IPS DF 6.9 (cell line): ENCODE measurements around the gene CPXM1.
"Not testable (repeated sequence)": the region's sequence is repeated elsewhere in the genome, so short reads cannot be mapped to it uniquely, and the experiment has no call there.

Source experiments
- DNase-seq: peaks from one replicate; pipeline ENCODE4 v3.0.0-alpha.2; 2013; ENCODE audit warnings: low read depth, low spot score
- H3K27ac ChIP-seq: one replicate; pipeline ENCODE4 v1.5.1; 2013; ENCODE audit warnings: low read length, control low read depth
- H3K27me3 ChIP-seq: 2 replicates; pipeline ENCODE4 v1.6.1; 2013; ENCODE audit warnings: mild to moderate bottlenecking, low read length; ENCODE audit not compliant: control insufficient read depth, insufficient read depth
- H3K36me3 ChIP-seq: 2 replicates; pipeline ENCODE4 v1.6.1; 2013; ENCODE audit warnings: low read length; ENCODE audit not compliant: control insufficient read depth, insufficient read depth
- H3K4me1 ChIP-seq: 2 replicates; pipeline ENCODE4 v1.6.1; 2013; ENCODE audit warnings: low read length; ENCODE audit not compliant: control insufficient read depth, insufficient read depth
- H3K4me3 ChIP-seq: 2 replicates; pipeline ENCODE4 v1.5.1; 2013; ENCODE audit warnings: mild to moderate bottlenecking, low read length
- H3K9me3 ChIP-seq: 2 replicates; pipeline ENCODE4 v1.6.1; 2013; ENCODE audit warnings: low read length, inconsistent platforms; ENCODE audit not compliant: control insufficient read depth, insufficient read depth
- WGBS: extraction: QIAGEN DNeasy Blood & Tissue Kit; methylation state at CpG from one replicate; pipeline ENCODE4 v1.1.7; 2013; ENCODE audit warnings: mixed read lengths, missing lambda C conversion rate; ENCODE audit not compliant: insufficient read length, insufficient coverage; 5-methylcytosine and 5-hydroxymethylcytosine counted together

Gene CPXM1

GRCh38 chr20:2814076-2814475, 13.6 kb upstream of the CPXM1 start:
- Histone ChIP-seq H3K27me3 (no peaks in the 10 kb centered on the region), H3K4me3 (no peak overlapping the region), H3K36me3 (no peaks in the 10 kb centered on the region), H3K4me1 (no peaks in the 10 kb centered on the region), H3K27ac (no peak overlapping the region), H3K9me3 (no peaks in the 10 kb centered on the region)
- DNase-seq, result no peak
- no CpG with 5 or more reads among the region's 1 CpG for WGBS

GRCh38 chr20:2812189-2812588, 11.8 kb upstream of the CPXM1 start:
- H3K9me3 ChIP-seq, result no peaks in the 10 kb centered on the region
- DNase-seq, result no peak
- no peak overlapping the region for H3K4me3 ChIP-seq
- H3K27me3 ChIP-seq, result peaks cover 2% of the 10 kb centered on the region; the same call in 1 of the 2 replicates
- no peaks in the 10 kb centered on the region for H3K4me1 ChIP-seq
- no CpG with 5 or more reads among the region's 3 CpGs for WGBS
- no peaks in the 10 kb centered on the region for H3K36me3 ChIP-seq
- no peak overlapping the region for H3K27ac ChIP-seq

GRCh38 chr20:2809690-2810089, 9.3 kb upstream of the CPXM1 start:
- H3K36me3 ChIP-seq, result no peaks in the 10 kb centered on the region
- H3K27ac ChIP-seq, result no peak overlapping the region
- 0 out of 2 replicates have a peak, but pooled peaks cover 2% of the 10 kb centered on the region for H3K4me1 ChIP-seq
- WGBS, result no CpG with 5 or more reads among the region's 10 CpGs
- H3K4me3 ChIP-seq, result no peak overlapping the region
- peaks cover 24% of the 10 kb centered on the region for H3K27me3 ChIP-seq
- DNase-seq, result no peak
- no peaks in the 10 kb centered on the region for H3K9me3 ChIP-seq

- not testable (repeated sequence) for H3K9me3 ChIP-seq, H3K4me3 ChIP-seq, DNase-seq, H3K4me1 ChIP-seq, H3K36me3 ChIP-seq, H3K27ac ChIP-seq
- no CpG with 5 or more reads among the region's 9 CpGs for WGBS
- peaks cover 38% of the 10 kb centered on the region for H3K27me3 ChIP-seq
These were observed 7.5 kb upstream of the CPXM1 start for GRCh38 chr20:2807929-2808328.

- Histone ChIP-seq H3K4me3 (no peak overlapping the region), H3K27me3 (peaks cover 47% of the 10 kb centered on the region), H3K36me3 (no peaks in the 10 kb centered on the region), H3K27ac (no peak overlapping the region), H3K9me3 (no peaks in the 10 kb centered on the region), H3K4me1 (0 out of 2 replicates have a peak, but pooled peaks cover 2% of the 10 kb centered on the region)
- DNase-seq, result no peak
- WGBS, result no CpG with 5 or more reads among the region's 4 CpGs
These were observed 6.6 kb upstream of the CPXM1 start for GRCh38 chr20:2807019-2807418.

GRCh38 chr20:2806351-2806701, 5.9 kb upstream of the CPXM1 start:
- Histone ChIP-seq H3K27ac (no peak overlapping the region), H3K9me3 (no peaks in the 10 kb centered on the region), H3K36me3 (no peaks in the 10 kb centered on the region), H3K4me3 (no peak overlapping the region), H3K27me3 (peaks cover 52% of the 10 kb centered on the region), H3K4me1 (peaks cover 3% of the 10 kb centered on the region; the same call in 1 of the 2 replicates)
- WGBS, result no CpG with 5 or more reads among the region's 4 CpGs
- no peak for DNase-seq

- no CpG with 5 or more reads among the region's 22 CpGs for WGBS
- no peak for DNase-seq
- Histone ChIP-seq H3K4me1 (peaks cover 4% of the 10 kb centered on the region; the same call in 1 of the 2 replicates), H3K4me3 (no peak overlapping the region), H3K27ac (no peak overlapping the region), H3K27me3 (peaks cover 57% of the 10 kb centered on the region), H3K36me3 (no peaks in the 10 kb centered on the region), H3K9me3 (no peaks in the 10 kb centered on the region)
These were observed 5.4 kb upstream of the CPXM1 start for GRCh38 chr20:2805689-2806350.

GRCh38 chr20:2804852-2805688, 4.6 kb upstream of the CPXM1 start:
- Histone ChIP-seq H3K27ac (no peak overlapping the region), H3K36me3 (0 out of 2 replicates have a peak, but pooled peaks cover under 1% of the 10 kb centered on the region), H3K4me1 (peaks cover 5% of the 10 kb centered on the region; the same call in 1 of the 2 replicates), H3K27me3 (peaks cover 57% of the 10 kb centered on the region), H3K9me3 (no peaks in the 10 kb centered on the region), H3K4me3 (peak overlapping the region; percentile 18; the same call in 1 of the 2 replicates)
- no peak for DNase-seq
- no CpG with 5 or more reads among the region's 49 CpGs for WGBS

- Histone ChIP-seq H3K27me3 (peaks cover 57% of the 10 kb centered on the region), H3K36me3 (0 out of 2 replicates have a peak, but pooled peaks cover 2% of the 10 kb centered on the region), H3K4me3 (no peak overlapping the region; the same call in 1 of the 2 replicates), H3K27ac (no peak overlapping the region), H3K4me1 (peaks cover 6% of the 10 kb centered on the region; the same call in 1 of the 2 replicates), H3K9me3 (no peaks in the 10 kb centered on the region)
- no CpG with 5 or more reads among the region's 16 CpGs for WGBS
- DNase-seq, result no peak
These were observed 3.8 kb upstream of the CPXM1 start for GRCh38 chr20:2804041-2804828.

GRCh38 chr20:2801286-2801728, 880 bp upstream of the CPXM1 start:
- DNase-seq, result no peak
- peaks cover 49% of the 10 kb centered on the region for H3K27me3 ChIP-seq

More at GRCh38 chr20:2801286-2801728, 880 bp upstream of the CPXM1 start:
- Histone ChIP-seq H3K36me3 (peaks cover 23% of the 10 kb centered on the region), H3K4me1 (peaks cover 6% of the 10 kb centered on the region; the same call in 1 of the 2 replicates), H3K4me3 (peak overlapping the region; percentile 94; the same call in 1 of the 2 replicates), H3K27ac (no peak overlapping the region), H3K9me3 (no peaks in the 10 kb centered on the region)
- WGBS, result no CpG with 5 or more reads among the region's 13 CpGs
